Mammary epithelial cell (primary cell): ENCODE data around the gene FEM1C.

ENCODE experiments used
- EZH2 ChIP-seq: IDR thresholded peaks from 2 replicates; pipeline ENCODE4 v1.6.1; 2012; ENCODE audit warnings: low read length, inconsistent platforms, borderline replicate concordance
- TF ChIP-seq, protein P1 (sequence below), 2 donors: IDR thresholded peaks in 1 of 2; conservative IDR thresholded peaks in 1 of 2; 2 replicates each; pipeline ENCODE4 v1.5.1; 2011 to 2012; ENCODE audit warnings: inconsistent platforms in 2 of 2, low read length in 2 of 2, mild to moderate bottlenecking in 2 of 2, control low read depth in 1 of 2, low read depth in 1 of 2; ENCODE audit not compliant: insufficient read depth in 1 of 2; ENCODE audit errors: extremely low read depth in 1 of 2

DNA sequence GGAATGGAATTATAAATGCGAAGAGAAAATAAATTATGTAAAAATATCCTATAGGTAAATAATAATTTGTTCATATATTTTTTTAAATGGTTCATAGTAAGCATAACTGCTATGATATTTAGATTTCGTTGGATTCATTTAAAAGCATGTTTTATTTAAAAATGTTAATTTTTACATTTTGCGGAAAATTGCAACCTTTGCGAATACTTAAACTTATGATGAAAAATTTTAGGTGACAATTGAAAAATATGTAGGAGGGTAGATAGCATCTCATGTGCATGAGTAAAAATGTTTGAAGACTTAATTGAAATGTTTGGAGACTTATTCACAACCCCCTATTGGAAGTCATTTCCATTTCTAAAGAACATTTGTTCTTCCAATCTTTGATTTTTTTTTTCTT is 4.1 kb upstream of the FEM1C start:
- TF ChIP-seq, protein P1, sequence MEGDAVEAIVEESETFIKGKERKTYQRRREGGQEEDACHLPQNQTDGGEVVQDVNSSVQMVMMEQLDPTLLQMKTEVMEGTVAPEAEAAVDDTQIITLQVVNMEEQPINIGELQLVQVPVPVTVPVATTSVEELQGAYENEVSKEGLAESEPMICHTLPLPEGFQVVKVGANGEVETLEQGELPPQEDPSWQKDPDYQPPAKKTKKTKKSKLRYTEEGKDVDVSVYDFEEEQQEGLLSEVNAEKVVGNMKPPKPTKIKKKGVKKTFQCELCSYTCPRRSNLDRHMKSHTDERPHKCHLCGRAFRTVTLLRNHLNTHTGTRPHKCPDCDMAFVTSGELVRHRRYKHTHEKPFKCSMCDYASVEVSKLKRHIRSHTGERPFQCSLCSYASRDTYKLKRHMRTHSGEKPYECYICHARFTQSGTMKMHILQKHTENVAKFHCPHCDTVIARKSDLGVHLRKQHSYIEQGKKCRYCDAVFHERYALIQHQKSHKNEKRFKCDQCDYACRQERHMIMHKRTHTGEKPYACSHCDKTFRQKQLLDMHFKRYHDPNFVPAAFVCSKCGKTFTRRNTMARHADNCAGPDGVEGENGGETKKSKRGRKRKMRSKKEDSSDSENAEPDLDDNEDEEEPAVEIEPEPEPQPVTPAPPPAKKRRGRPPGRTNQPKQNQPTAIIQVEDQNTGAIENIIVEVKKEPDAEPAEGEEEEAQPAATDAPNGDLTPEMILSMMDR (conservative IDR thresholded peaks at IDR 0.05 in 1 of 2, IDR thresholded peaks at IDR 0.05 in 1 of 2; ENCODE audit: extremely low read depth in 1 of 2, insufficient read depth in 1 of 2, low read depth in 1 of 2, low read length in 2 of 2), result no peak
- no peak for TF ChIP-seq EZH2
